Stimulated activated CD8-positive, alpha-beta memory T cell treated with anti-CD3 and anti-CD28 coated beads, Interleukin-15, amount 100 ng/mL, for 1 hour (primary cell): ENCODE results near the gene SLC35F3.
"Not testable (repeated sequence)": the region's sequence is repeated elsewhere in the genome, so short reads cannot be mapped to it uniquely, and the experiment has no call there.

Source experiments
- DNase-seq: peaks from one replicate; pipeline ENCODE4 v3.0.0-alpha.2; 2020; ENCODE audit warnings: low read depth

Gene SLC35F3

GRCh38 chr1:234199476-234200127 is 295.1 kb downstream of the SLC35F3 start:
- DNase-seq = no peak

GRCh38 chr1:234200566-234200965 is 296.1 kb downstream of the SLC35F3 start:
- no peak for DNase-seq

- DNase-seq = no peak
These were observed 297.1 kb downstream of the SLC35F3 start for GRCh38 chr1:234201600-234201999.

- no peak for DNase-seq
These were observed 301.5 kb downstream of the SLC35F3 start for GRCh38 chr1:234205966-234206365.

GRCh38 chr1:234206651-234207284 is 302.3 kb downstream of the SLC35F3 start:
- DNase-seq = no peak

- no peak for DNase-seq
These were observed 303.9 kb downstream of the SLC35F3 start for GRCh38 chr1:234208351-234208750.

- no peak for DNase-seq
These were observed 304.3 kb downstream of the SLC35F3 start for GRCh38 chr1:234208791-234209190.

- DNase-seq = not testable (repeated sequence)
These were observed 306.0 kb downstream of the SLC35F3 start for GRCh38 chr1:234210429-234210828.

GRCh38 chr1:234211855-234212254 is 307.4 kb downstream of the SLC35F3 start:
- DNase-seq = not testable (repeated sequence)

- no peak for DNase-seq
These were observed 308.5 kb downstream of the SLC35F3 start for GRCh38 chr1:234212764-234213657.

- DNase-seq = no peak
These were observed 309.2 kb downstream of the SLC35F3 start for GRCh38 chr1:234213658-234214128.

- no peak for DNase-seq
These were observed 309.8 kb downstream of the SLC35F3 start for GRCh38 chr1:234214129-234214910.

GRCh38 chr1:234214911-234215892 is 310.7 kb downstream of the SLC35F3 start:
- no peak for DNase-seq

GRCh38 chr1:234216116-234216703 is 311.7 kb downstream of the SLC35F3 start:
- DNase-seq = no peak

- no peak for DNase-seq
These were observed 312.9 kb downstream of the SLC35F3 start for GRCh38 chr1:234217316-234217840.

GRCh38 chr1:234218078-234218477 is 313.6 kb downstream of the SLC35F3 start:
- DNase-seq = no peak

- no peak for DNase-seq
These were observed 315.2 kb downstream of the SLC35F3 start for GRCh38 chr1:234219711-234220110.

GRCh38 chr1:234221601-234222000 is 317.1 kb downstream of the SLC35F3 start:
- DNase-seq = no peak

- DNase-seq = no peak
These were observed 318.2 kb downstream of the SLC35F3 start for GRCh38 chr1:234222561-234223280.
